GM19372 (cell line): ENCODE results near the gene CBX4.

ENCODE experiments used
- ATAC-seq: cut with Tn5 transposase; IDR thresholded peaks from one replicate; pipeline ENCODE4 v1.9.1; 2021; ENCODE audit warnings: mild to moderate bottlenecking, low read depth, moderate library complexity; ENCODE audit not compliant: unreplicated experiment

The CBX4 gene

DNA sequence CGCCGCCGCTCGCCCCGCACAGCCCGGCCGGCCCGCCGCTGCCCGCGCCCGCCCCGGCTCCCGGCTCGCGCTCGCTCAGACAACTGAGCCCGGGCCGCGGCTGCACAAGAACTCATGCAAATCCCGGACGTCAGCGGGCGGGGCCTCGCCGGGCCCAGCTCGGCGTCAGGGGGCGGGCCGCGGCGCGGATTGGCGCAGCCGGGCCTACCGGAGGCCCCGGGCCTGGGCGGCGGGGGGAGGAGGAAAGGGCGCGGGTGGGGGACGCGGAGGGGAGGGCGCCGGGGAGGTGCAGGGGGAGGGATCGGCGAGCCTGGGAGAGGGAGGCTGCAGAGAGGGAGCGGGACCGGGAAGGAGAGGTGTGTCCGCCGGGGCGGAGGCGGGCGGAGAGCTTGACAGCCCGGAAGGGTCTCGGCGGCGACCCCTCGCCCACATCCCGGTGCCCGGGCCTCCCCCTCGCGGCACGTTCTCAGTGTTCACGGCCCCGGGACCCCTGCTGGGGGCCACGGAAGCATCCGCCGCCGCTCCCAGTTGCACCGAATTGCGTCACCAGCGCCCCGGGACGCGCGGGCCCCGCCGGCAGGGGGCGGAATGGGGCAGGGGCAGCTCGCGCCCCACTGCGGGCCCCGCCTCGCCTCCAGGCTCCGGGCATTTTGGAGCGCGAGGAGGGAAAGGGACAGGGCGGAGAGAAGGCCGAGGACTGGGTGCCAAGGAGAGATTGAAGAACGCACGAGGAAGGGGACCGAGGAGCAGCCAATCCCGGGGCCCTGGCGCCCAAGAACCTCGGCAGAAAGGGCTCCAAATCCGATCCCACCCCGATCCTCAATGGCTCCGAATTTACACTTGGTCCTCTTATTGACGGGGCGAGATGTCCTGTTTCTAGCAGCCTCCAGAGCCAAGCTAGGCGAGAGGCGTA lies at the start of gene CBX4:
TSS of gene CBX4 (minus strand) at position 85 of the 913 bp plus-strand sequence. CDS start 189 bp downstream, outside the sequence.
- peak; percentile 64 for ATAC-seq

DNA sequence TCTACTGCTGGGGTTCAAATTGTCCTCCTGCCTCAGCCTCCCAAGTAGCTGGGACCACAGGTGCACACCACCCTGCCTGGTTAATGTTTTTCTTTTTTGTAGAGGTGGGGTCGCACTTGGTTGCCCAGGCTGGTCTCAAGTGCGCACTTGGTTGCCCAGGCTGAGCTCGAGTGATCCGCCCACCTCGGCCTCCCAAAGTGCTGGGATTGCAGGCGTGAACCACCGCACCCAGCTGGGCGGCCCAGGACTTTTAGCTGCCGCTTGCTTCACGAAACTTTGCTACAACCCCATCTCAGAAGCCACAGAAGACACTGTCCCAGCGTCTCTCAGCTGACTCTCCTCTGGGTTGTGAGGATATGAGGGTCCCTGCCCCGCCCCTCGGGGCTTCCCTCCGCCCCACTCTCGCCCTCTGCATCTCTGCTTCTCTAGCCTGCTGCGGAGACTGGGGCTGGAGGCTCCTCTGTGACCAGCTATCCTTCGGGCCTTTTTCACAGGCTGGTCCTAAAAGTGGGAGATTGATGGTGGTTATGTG lies 48.8 kb upstream of the CBX4 start:
- ATAC-seq: no peak

- ATAC-seq: no peak
These were observed 48.3 kb upstream of the CBX4 start for GRCh38 chr17:79887451-79887991.

DNA sequence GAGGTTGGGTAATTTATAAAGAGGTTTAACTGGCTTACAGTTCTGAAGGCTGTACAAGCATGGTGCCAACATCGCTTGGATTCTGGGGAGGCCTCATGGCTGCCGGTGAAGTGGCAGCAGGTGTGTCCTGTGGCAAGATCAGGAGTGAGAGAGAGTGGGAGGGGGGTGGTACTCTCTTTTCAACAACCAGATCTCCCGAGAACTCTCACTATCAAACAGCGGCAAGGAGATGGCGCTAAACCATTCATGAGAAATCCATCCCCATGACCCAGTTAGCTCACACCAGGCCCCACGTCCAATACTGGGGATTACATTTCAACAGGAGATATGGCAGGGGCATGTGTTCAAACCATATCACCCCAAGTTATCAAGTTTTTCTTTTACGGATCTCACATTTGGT lies 44.0 kb upstream of the CBX4 start:
- ATAC-seq: no peak

GRCh38 chr17:79878329-79878947 lies 39.2 kb upstream of the CBX4 start:
- ATAC-seq: no peak

- no peak for ATAC-seq
These were observed 37.8 kb upstream of the CBX4 start for GRCh38 chr17:79877041-79877440.

DNA sequence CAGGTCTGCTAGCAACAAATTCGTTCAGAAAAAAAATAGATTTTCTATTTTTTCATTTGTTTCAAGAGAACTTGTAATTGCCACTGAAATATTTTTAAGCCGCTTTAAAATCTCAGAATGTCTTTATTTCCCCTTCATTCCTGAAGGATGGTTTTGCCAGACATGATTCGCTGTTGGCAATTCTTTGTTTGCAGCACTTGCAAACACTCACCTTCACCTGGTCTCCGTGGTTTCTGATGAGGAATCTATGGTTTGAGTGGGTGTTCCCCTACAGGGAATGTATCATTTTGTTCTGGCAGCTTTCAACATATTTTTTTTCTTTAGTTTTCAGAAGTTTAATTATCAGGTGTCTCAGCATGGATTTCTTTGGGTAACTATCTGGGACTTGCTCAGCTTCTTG lies 36.3 kb upstream of the CBX4 start:
- no peak for ATAC-seq

- ATAC-seq: no peak
These were observed 35.2 kb upstream of the CBX4 start for GRCh38 chr17:79874329-79874981.

GRCh38 chr17:79873583-79873982 lies 34.3 kb upstream of the CBX4 start:
- ATAC-seq: no peak

DNA sequence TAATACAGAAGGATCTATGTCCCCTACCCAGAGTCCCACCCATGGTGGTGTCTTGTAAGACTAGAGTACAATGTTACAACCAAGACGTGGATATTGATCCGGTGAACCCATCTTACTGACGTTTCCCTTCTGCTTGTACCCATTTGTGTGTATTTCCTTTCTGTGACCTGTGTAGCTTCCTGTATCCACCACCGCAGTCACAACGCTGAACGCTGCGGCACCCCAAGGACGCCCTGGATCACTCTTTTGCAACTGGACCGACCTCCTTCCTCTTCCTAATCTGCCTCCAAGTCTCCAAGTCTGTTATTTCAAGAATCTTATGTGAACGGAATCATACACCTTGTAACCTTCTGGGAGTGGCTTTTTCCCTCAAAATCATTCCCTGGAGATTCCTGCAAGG lies 33.5 kb upstream of the CBX4 start:
- no peak for ATAC-seq

DNA sequence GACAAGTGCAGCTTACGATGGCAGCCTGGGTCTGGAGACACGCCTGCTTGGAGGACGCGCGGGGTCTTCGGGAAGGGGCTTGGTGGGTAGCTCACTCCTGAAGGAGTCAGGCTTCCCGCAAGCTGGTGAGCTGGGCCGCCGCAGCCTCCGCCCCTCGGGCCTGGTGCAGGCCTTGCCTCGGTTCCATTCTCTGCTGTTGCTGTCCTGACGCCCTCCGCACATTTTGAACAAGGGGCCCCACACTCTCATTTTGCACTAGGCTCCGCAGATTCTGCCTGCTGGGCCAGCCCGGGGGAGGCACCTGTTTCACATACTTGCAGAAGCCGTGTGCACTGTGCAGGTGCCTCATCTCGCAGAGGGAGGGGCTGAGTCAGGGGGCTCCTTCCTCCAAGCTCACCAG lies 31.9 kb upstream of the CBX4 start:
- no peak for ATAC-seq

- no peak for ATAC-seq
These were observed 31.3 kb upstream of the CBX4 start for GRCh38 chr17:79870540-79870939.

- ATAC-seq: no peak
These were observed 27.7 kb upstream of the CBX4 start for GRCh38 chr17:79866791-79867518.

DNA sequence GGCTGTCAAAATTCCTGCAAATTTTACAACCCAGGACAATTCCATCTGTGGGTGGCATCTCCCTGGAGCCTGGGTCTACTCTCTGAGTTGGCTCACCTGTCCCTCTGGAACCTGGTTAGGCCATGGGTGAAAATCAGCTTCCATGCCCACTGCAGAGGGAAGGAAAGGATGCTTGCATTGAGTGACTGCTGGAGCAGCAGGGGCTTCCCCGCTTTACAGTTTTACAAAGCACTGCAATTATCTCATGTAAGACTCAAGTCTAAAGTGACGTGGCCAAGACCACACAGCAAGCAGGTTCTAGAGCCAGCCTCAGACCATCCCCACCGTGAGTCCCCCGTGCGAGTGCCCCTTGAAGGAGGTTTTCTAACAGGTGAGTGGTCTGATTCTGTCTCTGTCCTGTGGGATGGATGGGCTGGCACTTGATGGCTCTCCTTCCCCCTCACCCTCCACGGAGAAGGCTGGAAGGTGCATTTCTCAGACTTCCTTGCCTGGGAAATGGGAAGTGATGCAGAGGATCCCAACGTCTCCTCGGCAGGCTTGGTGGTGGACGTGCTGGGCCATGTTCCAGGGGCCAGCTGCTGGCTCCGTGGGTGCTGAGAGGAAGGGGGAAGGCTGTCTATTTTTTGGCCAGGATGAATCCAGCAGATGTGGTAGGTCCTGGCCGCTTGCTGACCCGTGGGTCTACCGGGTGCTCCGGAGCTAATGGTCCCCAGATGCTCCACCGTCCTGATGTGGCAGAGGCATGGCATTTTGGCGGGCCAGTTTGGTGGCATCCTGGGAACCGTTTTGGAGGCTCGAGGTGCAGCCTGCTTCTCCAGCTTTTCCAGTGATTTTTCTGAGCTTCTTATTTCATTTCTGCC lies 26.3 kb upstream of the CBX4 start:
- no peak for ATAC-seq

DNA sequence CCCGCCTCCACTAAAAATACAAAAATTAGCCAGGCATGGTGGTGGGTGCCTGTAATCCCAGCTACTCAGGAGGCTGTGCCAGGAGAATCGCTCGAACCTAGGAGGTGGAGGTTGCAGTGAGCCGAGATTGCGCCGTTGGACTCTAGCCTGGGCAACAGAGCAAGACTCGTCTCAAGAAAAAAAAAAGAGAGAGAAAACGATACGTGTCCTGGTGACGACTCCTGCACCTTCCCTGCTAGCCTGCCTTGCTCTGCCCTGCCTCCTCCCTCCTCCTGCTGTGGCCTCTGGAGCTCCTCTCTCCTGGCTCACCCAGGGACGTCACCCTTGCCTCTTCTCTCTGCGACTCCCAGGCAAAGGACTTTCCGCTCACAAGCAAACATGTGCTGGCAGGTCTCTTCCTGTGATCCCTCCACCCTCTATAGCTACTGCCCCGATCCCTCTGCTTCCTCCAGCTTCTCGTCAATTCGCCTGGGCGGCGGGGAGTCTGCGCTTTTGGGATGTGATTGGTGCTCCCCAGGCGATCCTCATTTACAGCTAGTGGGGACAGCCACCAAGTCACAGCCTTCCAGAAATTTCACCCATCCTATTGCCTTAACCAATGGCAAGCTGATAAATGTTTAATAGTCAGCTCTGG lies 25.5 kb upstream of the CBX4 start:
- no peak for ATAC-seq

DNA sequence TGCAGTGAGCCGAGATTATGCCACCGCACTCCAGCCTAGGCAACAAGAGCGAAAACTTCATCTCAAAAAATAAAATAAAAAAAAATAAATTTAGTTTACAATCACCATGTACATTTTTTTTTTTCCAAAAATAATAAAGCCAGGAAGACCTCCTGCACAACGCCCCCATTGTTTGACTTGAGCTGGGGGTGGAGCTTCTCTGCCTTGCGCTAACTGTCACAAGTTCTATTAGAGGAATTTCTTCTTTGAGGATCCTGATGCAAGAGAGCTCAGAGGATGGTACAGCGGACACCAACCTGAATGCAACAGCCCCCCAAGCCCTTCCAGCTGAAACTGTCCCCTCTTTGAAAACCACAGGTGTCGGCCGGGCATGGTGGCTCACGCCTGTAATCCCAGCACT lies 24.9 kb upstream of the CBX4 start:
- no peak for ATAC-seq

DNA sequence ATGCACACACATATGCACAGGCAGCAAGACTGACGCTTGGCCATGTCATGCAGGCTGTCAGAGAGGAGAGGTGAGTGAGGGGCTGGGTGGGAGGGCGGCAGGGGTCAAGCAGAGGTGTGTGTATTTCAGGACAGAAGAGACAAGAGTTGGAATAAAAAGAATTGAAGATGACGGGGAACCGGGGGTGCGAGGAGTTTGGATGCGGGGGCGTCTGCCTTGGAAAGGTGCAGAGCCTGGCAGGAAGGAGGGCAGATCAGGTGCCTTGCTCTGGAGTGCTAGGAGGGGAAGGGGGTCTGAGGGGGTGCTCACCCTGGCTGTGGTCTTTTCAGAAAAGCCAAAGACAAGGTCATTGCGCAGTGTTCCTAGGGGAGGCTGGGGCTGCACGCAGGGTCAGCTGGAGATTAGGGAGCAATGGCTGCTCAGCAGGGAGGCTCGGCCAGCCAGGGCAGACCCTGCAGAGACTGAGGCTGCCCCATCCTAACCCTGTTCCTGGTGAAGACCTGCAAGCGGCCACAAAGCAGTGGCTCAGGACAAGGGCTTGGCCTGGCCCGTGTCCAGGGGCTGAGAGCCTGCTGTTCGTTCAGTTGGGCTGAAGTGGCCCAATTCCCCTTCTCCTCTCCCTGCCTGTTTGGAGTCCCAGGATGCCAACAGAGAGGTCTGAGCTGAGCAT lies 23.7 kb upstream of the CBX4 start:
- no peak for ATAC-seq

GRCh38 chr17:79862238-79862637 lies 23.0 kb upstream of the CBX4 start:
- ATAC-seq: no peak
